Inferior parietal cortex (tissue), 1 donor: Measurements from ENCODE around the gene TCFL5.

ENCODE experiments used
- DNase-seq: peaks from one replicate; pipeline ENCODE4 v3.0.0-alpha.2; 2016; ENCODE audit errors: extremely low spot score

TCFL5 gene

GRCh38 chr20:62834967-62835730, 26.5 kb downstream of the TCFL5 start:
- DNase-seq = no peak

GRCh38 chr20:62832951-62833391, 28.7 kb downstream of the TCFL5 start:
- no peak for DNase-seq

DNA sequence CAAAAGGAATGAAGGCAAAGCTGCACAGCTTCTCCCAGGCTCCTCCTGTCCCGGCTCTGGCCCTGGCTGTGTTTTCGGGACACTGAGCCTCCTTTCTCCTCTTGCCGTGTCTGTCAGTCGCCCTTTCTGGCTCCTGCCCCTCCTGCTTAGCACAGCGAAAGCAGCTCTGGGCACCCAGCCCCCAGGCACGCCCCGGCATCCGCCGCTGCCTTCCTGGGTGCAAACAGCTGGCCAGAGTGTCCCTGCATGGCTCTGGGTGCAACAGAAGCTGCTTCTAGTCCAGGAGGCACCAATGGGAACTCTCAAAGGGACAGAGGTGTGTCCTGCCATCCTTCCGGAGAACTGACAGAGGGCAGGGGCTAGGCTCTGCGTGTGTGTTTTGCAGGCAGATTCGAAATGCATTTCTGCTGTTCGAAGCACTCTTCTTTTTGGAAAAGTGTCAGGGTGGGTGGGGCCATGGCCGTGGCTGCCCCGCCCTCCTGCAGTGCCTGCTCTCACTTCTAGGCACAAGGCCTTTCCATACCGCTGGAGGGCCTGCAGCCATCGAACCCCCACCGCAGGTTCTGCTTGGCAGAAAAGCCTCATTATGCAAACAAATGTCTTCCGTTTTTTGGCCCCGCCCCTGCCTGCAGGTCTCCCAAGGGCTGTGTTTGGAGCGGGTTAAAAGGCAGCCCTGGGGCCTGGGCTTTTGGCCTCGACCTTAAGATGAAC, 29.3 kb downstream of the TCFL5 start:
- DNase-seq = no peak

DNA sequence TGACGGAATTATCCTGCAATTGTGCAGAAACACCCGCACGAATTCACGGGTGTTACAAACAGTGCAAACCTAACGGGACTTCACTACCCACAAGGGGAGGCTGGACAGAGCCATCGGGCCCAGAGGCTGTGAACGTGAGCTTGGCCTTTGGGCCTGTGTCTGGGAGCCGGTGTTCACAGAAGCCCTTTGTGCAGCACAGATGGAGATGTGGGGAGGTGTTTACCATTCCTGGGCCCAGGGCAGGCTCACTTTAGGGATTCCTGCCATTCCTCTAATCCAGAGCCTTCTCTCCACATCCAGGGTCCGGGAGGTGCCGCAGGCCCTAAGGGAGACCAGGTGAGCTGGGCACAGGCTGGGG, 29.8 kb downstream of the TCFL5 start:
- DNase-seq = no peak

GRCh38 chr20:62831361-62831788, 30.2 kb downstream of the TCFL5 start:
- no peak for DNase-seq

- no peak for DNase-seq
Measured at GRCh38 chr20:62830821-62831220, 30.8 kb downstream of the TCFL5 start.

GRCh38 chr20:62830251-62830650, 31.4 kb downstream of the TCFL5 start:
- no peak for DNase-seq

GRCh38 chr20:62829231-62830230, 32.1 kb downstream of the TCFL5 start:
- DNase-seq = no peak

DNA sequence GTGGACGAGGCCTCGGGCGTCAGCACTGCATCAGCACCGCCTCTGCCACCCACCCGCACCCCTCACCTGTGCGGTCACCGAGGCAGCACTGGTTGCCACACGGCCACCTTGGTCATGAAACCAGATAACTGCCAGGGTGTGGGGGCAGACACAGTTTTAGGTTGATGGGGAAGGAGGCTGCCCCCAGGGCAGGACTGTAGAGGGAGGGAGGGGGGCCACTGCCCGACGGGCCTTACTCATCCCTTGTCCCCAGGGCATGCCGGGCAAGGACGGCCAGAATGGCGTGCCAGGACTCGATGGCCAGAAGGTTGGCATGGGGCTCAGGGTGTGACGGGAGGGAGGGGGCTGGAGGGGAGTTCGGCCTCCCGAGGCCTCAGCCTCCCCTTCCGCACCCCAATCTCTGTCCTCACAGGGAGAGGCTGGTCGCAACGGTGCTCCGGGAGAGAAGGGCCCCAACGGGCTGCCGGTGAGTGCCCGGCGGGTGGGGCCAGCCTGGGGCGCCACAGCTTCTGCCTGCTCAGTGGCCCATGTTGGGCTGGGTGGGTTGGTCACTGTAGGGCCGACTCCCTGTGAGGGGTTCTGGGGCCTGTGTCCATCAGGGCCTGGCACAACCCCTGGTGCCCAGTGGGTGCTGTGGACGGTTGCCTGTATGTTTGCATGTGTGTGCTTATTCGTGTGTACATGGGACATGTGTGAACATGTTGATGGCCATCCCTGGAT, 33.0 kb downstream of the TCFL5 start:
- no peak for DNase-seq

DNA sequence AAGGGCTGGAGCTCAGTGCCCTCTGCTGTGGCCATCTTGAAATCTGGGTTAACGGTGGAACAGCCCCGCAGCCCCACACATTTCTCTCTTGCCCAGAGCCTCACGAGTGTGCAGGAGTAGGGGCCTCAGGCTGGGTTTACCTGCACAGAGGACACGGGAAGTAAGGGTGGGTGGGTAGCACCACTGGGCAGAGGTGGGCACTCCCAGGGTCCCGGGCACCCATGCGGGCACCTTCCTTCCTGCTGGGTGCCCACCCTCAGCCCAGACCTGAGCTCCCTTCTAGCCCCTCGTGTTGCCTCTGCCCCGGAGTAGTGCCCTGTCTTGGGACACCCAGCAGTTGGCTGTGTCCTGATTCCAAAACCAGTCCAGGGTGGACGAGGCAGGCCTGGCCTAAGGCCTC, 33.6 kb downstream of the TCFL5 start:
- no peak for DNase-seq

DNA sequence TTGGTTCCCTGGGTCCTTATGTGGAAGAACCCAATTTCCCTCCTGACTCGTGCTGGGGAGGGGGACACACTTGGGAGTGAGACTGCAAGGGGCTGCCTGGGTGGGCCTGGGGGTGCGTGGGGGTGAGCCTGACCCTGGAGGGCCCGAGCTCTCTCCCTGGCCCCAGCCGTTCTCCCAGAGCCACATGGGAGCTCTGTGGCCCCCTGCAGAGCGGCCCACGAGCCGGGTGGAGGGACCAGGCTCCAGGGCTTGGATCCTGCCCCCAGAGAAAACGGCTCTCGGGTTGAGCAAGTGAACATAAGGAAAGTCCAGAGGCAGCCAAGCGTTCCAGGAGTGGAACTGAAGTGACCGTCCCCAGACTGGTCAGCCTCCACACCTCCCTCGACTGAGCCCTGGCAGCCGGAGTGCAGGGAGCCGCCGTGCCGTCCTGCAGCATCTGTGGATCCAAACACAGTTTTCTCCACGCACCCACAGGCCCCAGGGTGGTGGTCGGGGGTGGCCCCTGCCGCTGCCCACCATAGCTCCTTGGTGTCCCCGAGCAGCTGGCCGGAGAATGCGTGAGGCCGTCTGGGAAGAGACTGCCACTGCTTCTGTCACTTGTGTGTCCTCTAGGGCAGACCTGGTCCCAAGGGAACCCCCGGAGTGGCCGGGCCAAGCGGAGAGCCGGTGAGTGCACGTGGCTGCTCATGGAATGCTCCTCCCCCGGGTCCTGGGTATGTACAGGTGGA, 34.1 kb downstream of the TCFL5 start:
- DNase-seq = no peak

DNA sequence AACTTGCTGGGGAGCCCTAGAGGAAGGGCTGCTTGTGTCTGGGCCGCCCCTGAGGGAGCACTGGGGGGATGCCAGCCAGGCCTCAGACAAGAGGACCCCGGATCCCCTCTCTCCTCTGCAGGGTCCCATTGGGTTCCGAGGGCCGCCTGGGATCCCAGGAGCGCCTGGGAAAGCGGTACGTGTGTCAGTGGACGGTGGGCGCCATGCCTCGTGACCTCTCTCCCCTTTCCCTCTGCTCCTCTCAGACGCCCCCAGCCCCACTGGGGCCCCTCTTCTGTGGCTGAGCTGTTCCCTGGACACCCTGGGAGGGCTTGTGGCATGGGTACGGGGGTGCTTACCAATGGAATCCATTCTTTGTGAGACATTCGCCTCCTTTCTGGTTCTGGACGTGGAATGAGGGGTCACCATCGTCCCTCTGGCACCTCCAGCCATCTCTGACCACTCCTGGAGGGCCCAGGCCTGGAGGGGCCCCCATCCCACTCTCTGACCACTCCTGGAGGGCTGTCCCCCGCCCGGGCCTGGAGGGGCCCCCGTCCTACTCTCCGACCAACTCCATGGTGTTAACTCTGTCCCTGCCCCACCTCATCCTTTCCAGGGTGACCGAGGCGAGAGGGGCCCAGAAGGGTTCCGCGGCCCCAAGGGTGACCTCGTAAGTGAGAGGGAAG, 34.8 kb downstream of the TCFL5 start:
- no peak for DNase-seq

GRCh38 chr20:62825986-62826645, 35.5 kb downstream of the TCFL5 start:
- no peak for DNase-seq

GRCh38 chr20:62825333-62825985, 36.2 kb downstream of the TCFL5 start:
- no peak for DNase-seq

- no peak for DNase-seq
Measured at GRCh38 chr20:62824476-62825332, 36.9 kb downstream of the TCFL5 start.

DNA sequence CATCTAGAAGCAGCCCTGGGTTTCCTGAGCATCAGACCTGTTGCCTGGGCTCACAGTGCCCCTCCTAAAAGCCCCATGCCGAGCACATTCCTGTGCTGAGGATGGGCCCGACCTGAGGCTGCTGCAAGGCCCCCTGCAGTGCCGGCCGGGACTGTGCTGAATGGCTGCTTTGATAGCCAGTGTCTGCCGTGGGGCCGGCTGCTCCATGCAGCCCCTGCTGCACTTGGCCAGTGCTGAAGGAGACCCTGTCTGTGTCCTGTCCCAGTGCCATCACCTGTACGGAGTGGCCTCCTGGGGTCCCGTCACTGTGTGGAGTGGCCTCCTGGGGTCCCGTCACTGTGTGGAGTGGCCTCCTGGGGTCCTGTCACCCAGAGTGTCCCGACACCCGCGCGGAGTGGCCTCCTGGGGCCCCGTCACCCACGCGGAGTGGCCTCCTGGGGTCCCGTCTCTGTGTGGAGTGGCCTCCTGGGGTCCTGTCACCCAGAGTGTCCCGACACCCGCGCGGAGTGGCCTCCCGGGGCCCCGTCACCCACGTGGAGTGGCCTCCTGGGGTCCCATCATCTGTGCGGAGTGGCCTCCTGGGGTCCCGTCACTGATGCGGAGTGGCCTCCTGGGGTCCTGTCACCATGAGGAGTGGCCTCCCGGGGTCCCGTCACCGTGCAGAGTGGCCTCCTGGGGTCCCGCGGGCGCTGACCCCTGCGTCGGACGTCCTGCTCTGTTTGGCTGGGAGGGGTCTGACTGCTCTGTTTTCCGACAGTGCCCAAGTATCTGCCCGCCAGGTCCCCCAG, 37.7 kb downstream of the TCFL5 start:
- DNase-seq = no peak
